ENCODE data around the gene GALNT5. TPM values are rescaled to one million over a fixed set of nuclear protein-coding genes. Genes with fewer than 3 reads are reported as not detected.
A peak's percentile ranks its signal among the peaks of the same experiment; 100 is the strongest.

Gene GALNT5
- 1.1 and 2.0 TPM in 2 replicates for total RNA-seq

GRCh38 chr2:157257312-157258252, at the start of gene GALNT5:
TSS of gene GALNT5 (plus strand) at chr2:157257705. CDS start at chr2:157258083, 378 bp downstream.
- H3K4me3 ChIP-seq (ENCODE audit: low read depth, low read length): peak within 1 kb of the TSS; percentile 44
- DNase-seq (ENCODE audit: low read depth): no peak
- no peak for TF ChIP-seq CTCF (conservative IDR thresholded peaks at IDR 0.05; ENCODE audit: low read depth, low read length)

GRCh38 chr2:157216286-157216965, 41.1 kb upstream of the GALNT5 start:
- no peak overlapping the region for H3K4me3 ChIP-seq (ENCODE audit: low read depth, low read length)
- DNase-seq (ENCODE audit: low read depth): no peak
- no peak for TF ChIP-seq CTCF (conservative IDR thresholded peaks at IDR 0.05; ENCODE audit: low read depth, low read length)

GRCh38 chr2:157217409-157217808, 40.1 kb upstream of the GALNT5 start:
- no peak for TF ChIP-seq CTCF (conservative IDR thresholded peaks at IDR 0.05; ENCODE audit: low read depth, low read length)
- no peak overlapping the region for H3K4me3 ChIP-seq (ENCODE audit: low read depth, low read length)
- DNase-seq (ENCODE audit: low read depth): no peak

- no peak for TF ChIP-seq CTCF (conservative IDR thresholded peaks at IDR 0.05; ENCODE audit: low read depth, low read length)
- H3K4me3 ChIP-seq (ENCODE audit: low read depth, low read length): no peak overlapping the region
- no peak for DNase-seq (ENCODE audit: low read depth)
These were observed 38.6 kb upstream of the GALNT5 start for GRCh38 chr2:157218911-157219310.

GRCh38 chr2:157220502-157220901, 37.0 kb upstream of the GALNT5 start:
- no peak for DNase-seq (ENCODE audit: low read depth)
- TF ChIP-seq CTCF (conservative IDR thresholded peaks at IDR 0.05; ENCODE audit: low read depth, low read length): no peak
- no peak overlapping the region for H3K4me3 ChIP-seq (ENCODE audit: low read depth, low read length)

GRCh38 chr2:157221394-157221988, 36.0 kb upstream of the GALNT5 start:
- TF ChIP-seq CTCF (conservative IDR thresholded peaks at IDR 0.05; ENCODE audit: low read depth, low read length): no peak
- H3K4me3 ChIP-seq (ENCODE audit: low read depth, low read length): no peak overlapping the region
- no peak for DNase-seq (ENCODE audit: low read depth)

Data from epithelial cell of proximal tubule (primary cell).